IMR-90 (cell line): ENCODE results near the gene CHD6. TPM values are rescaled to one million over a fixed set of nuclear protein-coding genes. Genes with fewer than 3 reads are reported as not detected.

Source experiments
- ATAC-seq: fragments of 200-7000 bp; cut with Tn5 transposase; 2 replicates; pipeline ENCODE4 v1.9.1; 2020; ENCODE audit warnings: low read depth, mild to moderate bottlenecking, moderate library complexity
- BruUV-seq: library from RNA; stranded (reverse); fragments of 400-500 nt; replicated peaks from 2 replicates; lab custom pipeline; 2021; lab: Mats Ljungman, UMichigan
- CTCF ChIA-PET: fragments of 300-600 bp; formaldehyde crosslinking; extraction: SDS; loops from one replicate; lab custom pipeline; 2021; ENCODE audit warnings: antibody characterized with exemption; lab: Yijun Ruan, JAX
- POLR2A ChIA-PET: fragments of 300-600 bp; sonication (Branson Sonifier 250); formaldehyde crosslinking; loops from one replicate; lab custom pipeline; 2022; ENCODE audit warnings: antibody characterized with exemption; ENCODE audit not compliant: unreplicated experiment; lab: Charles Lee
- DNase-seq: peaks from one replicate; pipeline ENCODE4 v3.0.0; 2013
- H2AFZ ChIP-seq: replicated peaks from 2 replicates; pipeline ENCODE3; 2013; ENCODE audit warnings: low read length, mild to moderate bottlenecking; ENCODE audit not compliant: poor library complexity
- H2AK5ac ChIP-seq: 2 replicates; pipeline ENCODE4 v1.6.1; 2013; ENCODE audit warnings: low read depth, low read length, inconsistent platforms
- H2AK9ac ChIP-seq: replicated peaks from 2 replicates; pipeline ENCODE3; 2013; ENCODE audit warnings: mild to moderate bottlenecking, low read depth, low read length, moderate library complexity; ENCODE audit not compliant: poor library complexity
- H2BK120ac ChIP-seq: 2 replicates; pipeline ENCODE4 v1.6.1; 2013; ENCODE audit warnings: low read depth, low read length, inconsistent platforms
- H2BK15ac ChIP-seq: 3 replicates; pipeline ENCODE4 v1.6.1; 2013; ENCODE audit warnings: low read depth, low read length, inconsistent platforms
- H2BK20ac ChIP-seq: 2 replicates; pipeline ENCODE4 v1.6.1; 2013; ENCODE audit warnings: low read depth, mild to moderate bottlenecking, inconsistent platforms, low read length, moderate library complexity
- H2BK5ac ChIP-seq: 2 replicates; pipeline ENCODE4 v1.6.1; 2013; ENCODE audit warnings: mild to moderate bottlenecking, low read depth, low read length, inconsistent platforms; ENCODE audit not compliant: poor library complexity, severe bottlenecking
- H3K14ac ChIP-seq: replicated peaks from 2 replicates; pipeline ENCODE4 v1.6.1; 2013; ENCODE audit warnings: low read depth, low read length, inconsistent platforms
- H3K18ac ChIP-seq: 2 replicates; pipeline ENCODE4 v1.6.1; 2013; ENCODE audit warnings: low read depth, low read length, control low read depth
- H3K23ac ChIP-seq: 2 replicates; pipeline ENCODE4 v1.6.1; 2013; ENCODE audit warnings: low read depth, low read length, inconsistent platforms
- H3K27ac ChIP-seq: 2 replicates; pipeline ENCODE4 v1.5.1; 2013; ENCODE audit warnings: mild to moderate bottlenecking, control low read depth, low read length; ENCODE audit not compliant: insufficient read depth
- H3K27me3 ChIP-seq: 2 replicates; pipeline ENCODE4 v1.6.1; 2013; ENCODE audit warnings: low read length; ENCODE audit not compliant: control insufficient read depth, insufficient read depth
- H3K36me3 ChIP-seq: 2 replicates; pipeline ENCODE4 v1.6.1; 2013; ENCODE audit warnings: low read length, mixed read lengths; ENCODE audit not compliant: control insufficient read depth, insufficient read depth
- H3K4ac ChIP-seq: 2 replicates; pipeline ENCODE4 v1.6.1; 2013; ENCODE audit warnings: low read depth, low read length, inconsistent platforms
- H3K4me1 ChIP-seq: 2 replicates; pipeline ENCODE4 v1.6.1; 2013; ENCODE audit warnings: low read length, mixed read lengths; ENCODE audit not compliant: control insufficient read depth, insufficient read depth
- H3K4me2 ChIP-seq: 2 replicates; pipeline ENCODE4 v1.6.1; 2013; ENCODE audit warnings: low read depth, mild to moderate bottlenecking, control low read depth, low read length, moderate library complexity
- H3K4me3 ChIP-seq: 2 replicates; pipeline ENCODE4 v1.5.1; 2013; ENCODE audit warnings: low read depth, mild to moderate bottlenecking, control low read depth, low read length, moderate library complexity; ENCODE audit not compliant: insufficient read depth
- H3K56ac ChIP-seq: 2 replicates; pipeline ENCODE4 v1.6.1; 2013; ENCODE audit warnings: low read length, inconsistent platforms; ENCODE audit not compliant: insufficient read depth; ENCODE audit errors: extremely low read depth
- H3K79me1 ChIP-seq, 2 experiments: 2 replicates each; pipeline ENCODE4 v1.6.1; 2013; ENCODE audit warnings: low read length in 2 of 2, inconsistent platforms in 1 of 2, low read depth in 1 of 2
- H3K9ac ChIP-seq: 2 replicates; pipeline ENCODE4 v1.6.1; 2013; ENCODE audit warnings: low read depth, low read length, control low read depth
- H3K9me1 ChIP-seq: 2 replicates; pipeline ENCODE4 v1.6.1; 2013; ENCODE audit warnings: low read length, inconsistent platforms; ENCODE audit not compliant: insufficient read depth
- H3K9me3 ChIP-seq: 2 replicates; pipeline ENCODE4 v1.6.1; 2013; ENCODE audit warnings: low read length; ENCODE audit not compliant: control insufficient read depth, insufficient read depth
- H4K20me1 ChIP-seq: 2 replicates; pipeline ENCODE4 v1.6.1; 2013; ENCODE audit warnings: low read length, inconsistent platforms; ENCODE audit not compliant: insufficient read depth
- H4K5ac ChIP-seq: 2 replicates; pipeline ENCODE4 v1.6.1; 2013; ENCODE audit warnings: mild to moderate bottlenecking, low read depth, low read length, control low read depth
- H4K8ac ChIP-seq, 2 experiments: 2 replicates each; pipeline ENCODE4 v1.6.1; 2013; ENCODE audit warnings: low read depth in 2 of 2, low read length in 2 of 2, control low read depth in 1 of 2, inconsistent platforms in 1 of 2
- H4K91ac ChIP-seq: 2 replicates; pipeline ENCODE4 v1.6.1; 2013; ENCODE audit warnings: low read depth, low read length, inconsistent platforms; ENCODE audit not compliant: insufficient read depth
- BHLHE40 ChIP-seq: fragments of 150-350 bp; IDR thresholded peaks from 2 replicates; pipeline ENCODE4 v1.6.1; 2016; ENCODE audit warnings: mild to moderate bottlenecking, low read depth, low read length
- FOS ChIP-seq: fragments of 150-350 bp; IDR thresholded peaks from 2 replicates; pipeline ENCODE4 v1.6.1; 2016; ENCODE audit warnings: low read depth, low read length
- RAD21 ChIP-seq: IDR thresholded peaks from 2 replicates; pipeline ENCODE4 v1.6.1; 2012; ENCODE audit warnings: low read length, improper control_type of control experiment
- WGBS, 2 experiments: methylation state at CpG; one replicate each; pipeline versions ENCODE4 v1.1.5 to v1.1.7; 2013; ENCODE audit warnings: missing lambda C conversion rate in 2 of 2; ENCODE audit not compliant: insufficient read length in 1 of 2; ENCODE audit errors: extremely low coverage in 2 of 2; 5-methylcytosine and 5-hydroxymethylcytosine counted together
- dilution Hi-C: fragments of 300-500 bp; cut with HindIII; formaldehyde crosslinking; loops from one replicate; pipeline ENCODE4 v1.14.3; 2018; ENCODE audit warnings: low sequenced_read_pairs; ENCODE audit not compliant: unreplicated experiment
- in situ Hi-C: fragments of 300-500 bp; cut with MboI; formaldehyde crosslinking; loops from 3 replicates; pipeline ENCODE4 v1.14.3; 2019; ENCODE audit warnings: low sequenced_read_pairs, inconsistent platforms, mixed read lengths
- intact Hi-C: fragments of 100-400 bp; cut with micrococcal nuclease; formaldehyde crosslinking; loops from 2 replicates; pipeline ENCODE4 v1.10.0; 2022
- polyA plus RNA-seq, 3 experiments: library from polyadenylated mRNA; depleted of rRNA; stranded (reverse); fragments of >200 nt; gene quantifications; 2 replicates each; pipeline ENCODE4 v1.2.3, GENCODE V29; 2012; ENCODE audit warnings: low replicate concordance in 1 of 3
- total RNA-seq: library from RNA; depleted of rRNA; stranded (reverse); fragments of >200 nt; gene quantifications from 2 replicates; pipeline ENCODE4 v1.2.3, GENCODE V29; 2012
- TF ChIP-seq, protein P1 (sequence below): fragments of 150-350 bp; IDR thresholded peaks from 2 replicates; pipeline ENCODE4 v1.6.1; 2017; ENCODE audit warnings: mild to moderate bottlenecking, antibody characterized with exemption, low read length, low read depth

The CHD6 gene
- total and polyA plus RNA-seq, 2 of the 4 experiments (the other 2 are of a cell fraction) = 8.8 to 26.7 TPM

DNA sequence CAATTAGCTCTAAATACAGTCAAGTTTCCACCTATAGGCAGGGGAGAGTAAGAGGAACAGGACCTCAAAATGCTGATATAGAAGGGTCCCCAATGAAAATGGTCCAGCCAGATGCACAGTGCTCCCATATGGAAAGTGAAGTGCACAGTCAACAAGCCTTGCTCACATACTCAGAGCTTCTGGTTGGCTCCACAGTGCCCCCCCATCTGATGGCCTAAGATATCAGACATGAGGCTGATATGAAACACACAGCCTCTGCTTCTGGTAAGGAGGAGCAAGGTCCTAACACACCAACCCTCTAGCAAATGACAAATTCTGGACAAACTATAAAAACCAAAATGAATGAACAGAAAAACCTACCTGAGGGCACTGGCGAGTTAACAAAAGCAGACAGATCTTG, 140.2 kb downstream of the CHD6 start:
- Histone ChIP-seq H2AK9ac (no peak overlapping the region), H3K4me3 (no peak overlapping the region), H3K27ac (no peak overlapping the region), H4K8ac (no peak overlapping the region), H3K9me1 (peaks cover under 1% of the 10 kb centered on the region), H2AFZ (no peak overlapping the region), H3K4ac (no peak overlapping the region), H3K14ac (0 out of 2 replicates have a peak overlapping the region, but pooled peaks have one; percentile 8), H3K79me1 (peaks cover 5 to 17% of the 10 kb centered on the region in 2 experiments; a peak in 2 of 4 replicates), H3K18ac (no peak overlapping the region; the same call in 1 of the 2 replicates), H2BK120ac (no peak overlapping the region), H2AK5ac (no peak overlapping the region), H3K56ac (no peak overlapping the region), H3K4me1 (peaks cover 12% of the 10 kb centered on the region), H3K9me3 (no peaks in the 10 kb centered on the region), H3K23ac (no peak overlapping the region), H3K9ac (no peak overlapping the region), H3K36me3 (peaks cover 5% of the 10 kb centered on the region), H2BK5ac (no peak overlapping the region), H2BK15ac (no peak overlapping the region; the same call in 2 of the 3 replicates), H4K20me1 (no peaks in the 10 kb centered on the region), H4K5ac (no peak overlapping the region; the same call in 1 of the 2 replicates), H3K4me2 (no peak overlapping the region), H2BK20ac (no peak overlapping the region), H4K91ac (no peak overlapping the region), H3K27me3 (no peaks in the 10 kb centered on the region)
- in situ Hi-C loops (no loop called here), dilution Hi-C loops (no loop called here), intact Hi-C loops (no loop called here)
- CTCF ChIA-PET = no interaction called here
- TF ChIP-seq BHLHE40 = no peak
- TF ChIP-seq, protein P1, sequence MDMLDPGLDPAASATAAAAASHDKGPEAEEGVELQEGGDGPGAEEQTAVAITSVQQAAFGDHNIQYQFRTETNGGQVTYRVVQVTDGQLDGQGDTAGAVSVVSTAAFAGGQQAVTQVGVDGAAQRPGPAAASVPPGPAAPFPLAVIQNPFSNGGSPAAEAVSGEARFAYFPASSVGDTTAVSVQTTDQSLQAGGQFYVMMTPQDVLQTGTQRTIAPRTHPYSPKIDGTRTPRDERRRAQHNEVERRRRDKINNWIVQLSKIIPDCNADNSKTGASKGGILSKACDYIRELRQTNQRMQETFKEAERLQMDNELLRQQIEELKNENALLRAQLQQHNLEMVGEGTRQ = no peak
- TF ChIP-seq RAD21 = no peak
- TF ChIP-seq FOS = no peak
- no TSS peak for BruUV-seq
- no CpG with 5 or more reads among the region's 1 CpG for WGBS, 2 experiments
- ATAC-seq (no peak), DNase-seq (no peak)
- POLR2A ChIA-PET = no interaction called here
